ENCODE results near the gene EEIG1.
"Not testable (repeated sequence)": the region's sequence is repeated elsewhere in the genome, so short reads cannot be mapped to it uniquely, and the experiment has no call there.

Gene EEIG1

DNA sequence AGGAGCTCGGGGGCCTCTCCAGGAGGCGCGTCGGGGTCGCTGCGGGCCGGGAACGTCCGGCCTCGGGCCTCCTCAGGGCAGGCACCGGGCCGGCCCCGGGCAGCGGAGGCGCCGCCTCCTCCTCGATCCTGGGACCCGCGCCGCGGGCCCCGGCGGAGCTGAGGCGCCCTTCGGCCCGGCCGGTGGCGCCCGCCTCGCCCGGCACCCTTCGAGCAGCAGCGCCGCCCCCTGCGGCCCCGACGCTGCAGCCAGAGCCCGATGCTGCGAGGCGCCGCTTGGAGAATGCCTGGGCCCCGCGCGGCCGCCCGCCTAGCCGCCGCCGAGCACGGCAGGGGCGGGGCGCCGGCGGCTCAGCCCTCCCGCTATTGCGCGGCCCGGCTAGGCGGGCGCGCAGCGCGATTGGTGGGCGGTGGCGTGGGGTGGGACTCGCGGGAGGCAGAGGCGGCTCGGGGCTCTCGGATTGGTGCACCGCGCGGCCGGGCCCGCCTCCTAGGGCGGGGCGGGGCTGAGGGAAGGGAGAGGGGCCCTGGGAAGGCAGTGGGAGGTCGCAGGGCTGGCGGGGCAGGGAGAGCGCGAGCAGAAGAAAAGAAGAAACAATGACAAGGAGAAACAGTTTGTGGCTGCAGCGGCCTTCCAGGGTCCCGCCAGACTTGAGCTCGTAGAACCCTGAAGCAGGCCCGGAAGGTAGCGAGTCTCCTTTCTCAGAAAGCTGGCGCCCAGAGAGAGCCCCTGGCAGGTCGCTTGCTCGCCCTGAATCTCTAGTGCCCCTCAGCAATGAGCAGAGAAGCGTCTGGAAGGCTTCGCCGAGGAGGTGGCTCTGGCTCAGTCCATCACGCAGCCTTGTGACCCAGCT lies at the start of gene EEIG1:
TSS of gene EEIG1 (minus strand) at position 284 of the 853 bp plus-strand sequence. CDS start 852 bp downstream, outside the sequence.
- FAIRE-seq, result no peak

DNA sequence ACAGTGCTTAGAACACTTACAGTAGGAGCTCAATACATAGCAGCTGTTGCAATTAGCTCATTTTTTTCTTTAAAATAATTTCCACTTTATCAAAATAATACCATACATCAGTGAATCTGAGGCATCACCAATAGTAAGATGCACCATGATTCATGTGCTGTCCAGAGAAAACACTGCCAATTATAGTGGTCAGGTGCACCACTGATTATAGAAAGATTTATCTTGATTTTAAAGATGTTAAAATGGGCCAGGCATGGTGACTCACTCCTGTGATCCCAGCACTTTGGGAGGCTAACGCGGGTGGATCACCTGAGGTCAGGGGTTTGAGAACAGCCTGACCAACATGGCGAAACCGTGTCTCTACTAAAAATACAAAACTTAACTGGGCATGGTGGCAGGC lies 46.9 kb upstream of the EEIG1 start:
- no peak for FAIRE-seq

DNA sequence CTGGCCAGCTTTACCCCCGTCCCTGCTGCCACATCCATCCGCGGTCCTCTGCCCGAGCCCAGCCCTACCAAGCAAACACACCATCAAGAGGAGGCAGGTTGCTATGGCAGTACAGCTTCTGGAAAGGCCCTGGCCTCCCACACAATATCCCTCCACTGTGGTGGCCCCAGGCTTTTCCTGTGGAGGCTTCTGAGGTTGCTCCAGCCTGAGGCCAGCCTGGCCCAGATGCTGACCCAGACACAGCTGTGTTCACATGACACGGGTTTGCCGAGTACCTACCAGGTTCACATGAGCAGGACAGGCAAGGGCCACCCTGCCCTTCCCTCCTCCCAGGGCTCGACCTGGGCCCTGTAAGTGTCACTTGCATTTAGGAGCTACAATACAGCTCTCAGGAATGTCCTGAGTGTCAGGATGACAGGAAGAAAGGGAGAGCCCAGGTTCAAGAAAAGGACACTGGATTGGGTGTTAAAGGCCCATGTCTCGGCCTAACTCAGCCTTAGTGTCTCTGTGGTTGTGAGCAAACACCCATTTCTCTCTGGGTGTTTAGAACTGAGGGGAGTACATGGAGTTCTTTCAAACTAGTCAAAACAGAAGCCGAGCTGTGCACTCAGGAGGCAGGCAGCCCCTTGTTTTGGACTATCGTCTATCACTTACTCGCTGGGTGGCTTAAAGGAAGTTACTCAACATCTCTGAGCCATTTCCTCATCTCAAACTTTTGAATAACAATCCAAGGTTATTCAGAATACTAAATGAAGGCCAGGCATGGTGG lies 46.2 kb upstream of the EEIG1 start:
- FAIRE-seq, result no peak

DNA sequence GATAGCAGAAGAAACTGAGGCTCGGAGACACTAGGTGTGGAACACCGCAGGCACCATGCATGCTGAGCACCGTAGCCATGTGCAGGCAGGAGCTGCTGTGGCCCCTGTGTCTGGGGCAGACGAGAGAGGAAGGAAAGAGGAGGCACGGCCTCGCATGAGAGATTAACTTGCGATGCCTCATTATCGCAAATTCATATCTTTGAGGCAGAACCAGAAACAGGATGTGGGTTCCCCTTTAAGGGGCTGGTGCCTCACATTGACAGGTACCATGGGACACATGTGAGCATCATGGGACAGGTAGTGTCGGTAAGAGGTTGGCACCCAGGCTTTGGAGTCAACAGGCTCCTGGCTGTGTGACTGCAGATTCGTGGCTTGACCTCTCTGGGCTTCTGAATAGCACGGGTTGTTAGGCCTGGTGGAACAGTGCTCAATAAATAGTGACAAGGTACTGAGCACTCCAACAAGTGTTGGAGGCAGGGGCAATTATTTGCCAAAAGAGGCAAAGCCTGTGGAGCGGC lies 45.5 kb upstream of the EEIG1 start:
- no peak for FAIRE-seq

DNA sequence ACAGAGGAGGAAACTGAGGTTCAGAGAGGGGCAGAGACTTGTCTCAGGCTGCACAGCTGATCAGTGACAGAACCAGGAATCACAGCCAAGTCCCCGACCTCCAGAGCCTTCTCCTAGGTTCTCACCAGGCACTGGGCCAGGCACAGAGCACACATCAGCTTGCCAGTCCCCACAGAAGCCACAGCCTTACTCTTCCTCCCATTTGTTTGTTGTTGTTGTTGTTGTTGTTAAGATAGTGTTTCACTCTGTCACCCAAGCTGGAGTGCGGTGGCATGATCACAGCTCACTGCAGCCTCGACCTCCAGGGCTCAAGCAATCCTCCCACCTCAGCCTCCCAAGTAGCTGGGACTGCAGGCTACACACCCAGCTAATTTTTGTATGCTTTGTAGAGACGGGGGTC lies 44.9 kb upstream of the EEIG1 start:
- no peak for FAIRE-seq

DNA sequence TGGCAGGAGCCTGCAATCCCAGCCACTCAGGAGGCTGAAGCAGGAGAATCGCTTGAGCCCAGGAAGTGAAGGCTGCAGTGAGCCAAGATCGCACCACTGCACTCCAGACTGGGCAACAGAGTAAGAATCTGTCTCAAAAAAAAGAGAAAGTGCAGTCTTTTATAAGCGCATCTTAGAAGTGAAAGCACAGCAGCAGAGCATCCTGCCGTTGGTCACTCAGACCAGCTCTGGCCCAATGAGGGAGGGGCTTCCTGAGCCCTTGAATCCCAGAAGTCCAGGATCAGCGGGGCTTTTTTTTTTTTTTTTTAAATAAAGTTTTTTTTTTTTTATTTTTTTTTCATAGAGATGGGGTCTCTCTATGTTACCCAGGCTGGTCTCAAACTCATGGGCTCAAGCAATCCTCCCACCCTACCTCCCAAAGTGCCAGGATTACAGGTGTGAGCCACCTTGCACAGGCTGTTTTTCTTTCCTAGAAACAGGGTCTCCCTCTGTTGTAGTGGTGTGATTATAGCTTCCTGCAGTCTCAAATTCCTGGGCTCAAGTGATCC lies 44.0 kb upstream of the EEIG1 start:
- FAIRE-seq, result no peak

DNA sequence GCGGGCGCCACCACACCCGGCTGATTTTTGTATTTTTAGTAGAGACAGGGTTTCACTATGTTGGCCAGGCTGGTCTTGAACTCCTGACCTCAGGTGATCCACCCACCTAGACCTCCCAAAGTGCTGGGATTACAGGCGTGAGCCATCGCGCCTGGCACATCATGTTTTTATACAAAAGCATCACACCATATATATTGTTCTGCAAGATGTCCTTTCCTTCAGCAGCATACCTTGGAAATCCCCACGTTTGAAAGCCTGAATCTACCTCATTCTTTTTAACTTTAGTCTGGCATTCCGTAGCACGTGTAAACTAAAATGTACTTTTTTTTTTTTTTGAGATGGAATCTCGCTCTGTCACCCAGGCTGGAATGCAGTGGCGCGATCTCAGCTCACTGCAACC lies 42.9 kb upstream of the EEIG1 start:
- FAIRE-seq, result not testable (repeated sequence)

DNA sequence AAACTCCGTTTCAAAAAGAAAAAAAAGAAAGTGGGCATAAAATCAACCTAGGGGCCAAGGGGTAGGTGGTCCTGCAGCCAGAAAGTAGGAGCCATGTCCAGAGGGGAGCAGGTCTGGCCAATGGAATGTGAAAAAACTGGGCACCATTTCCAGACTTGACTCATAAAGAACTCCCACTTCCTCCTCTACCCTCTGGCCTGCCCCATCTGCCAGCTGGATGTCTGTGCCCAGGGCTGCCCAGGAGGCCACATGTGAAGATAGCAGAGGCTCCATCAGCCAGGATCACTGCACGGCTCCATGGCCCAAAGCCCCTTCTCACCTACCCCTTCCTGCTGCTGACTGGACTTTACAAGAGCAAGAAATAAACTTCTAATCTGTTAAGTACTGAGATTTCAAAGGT lies 42.1 kb upstream of the EEIG1 start:
- FAIRE-seq, result no peak

DNA sequence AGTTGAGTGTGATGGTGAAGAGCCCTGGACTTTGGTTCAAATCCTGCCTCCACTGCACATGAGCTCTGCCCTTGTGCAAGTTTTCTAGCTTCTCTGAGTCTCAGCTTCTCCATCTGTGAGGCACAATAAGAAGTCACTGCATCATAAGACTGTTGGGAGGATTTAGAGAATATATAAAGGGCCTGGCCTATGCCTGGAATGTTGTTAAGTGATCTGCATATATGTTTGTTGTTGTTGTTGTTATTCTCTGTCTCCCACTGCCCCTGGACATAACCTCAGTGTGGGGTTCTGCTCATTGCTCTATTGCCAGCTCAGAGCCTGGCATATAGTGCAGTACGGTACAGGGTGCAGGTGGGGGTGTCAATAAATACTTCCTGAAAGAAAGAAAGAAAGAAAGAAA lies 40.3 kb upstream of the EEIG1 start:
- FAIRE-seq, result no peak

DNA sequence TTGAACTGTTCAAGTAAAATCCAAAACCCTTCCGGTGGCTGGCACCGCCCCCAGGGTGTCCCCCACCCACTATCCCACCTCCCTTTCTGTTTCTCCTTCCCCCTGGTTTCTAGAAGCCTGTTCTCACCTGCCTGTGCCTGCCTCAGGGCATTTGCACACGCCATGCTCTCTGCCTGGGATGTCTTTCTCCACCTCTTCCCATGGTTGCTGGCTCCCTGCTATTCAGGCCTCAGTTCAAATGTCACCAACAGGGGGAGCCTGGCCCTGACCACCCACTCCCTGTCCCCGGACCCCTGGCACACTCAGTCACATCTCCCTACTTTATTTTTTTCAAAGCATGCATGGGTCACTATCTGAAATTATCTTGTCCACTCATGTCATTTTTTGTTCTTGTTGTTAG lies 39.9 kb upstream of the EEIG1 start:
- no peak for FAIRE-seq

DNA sequence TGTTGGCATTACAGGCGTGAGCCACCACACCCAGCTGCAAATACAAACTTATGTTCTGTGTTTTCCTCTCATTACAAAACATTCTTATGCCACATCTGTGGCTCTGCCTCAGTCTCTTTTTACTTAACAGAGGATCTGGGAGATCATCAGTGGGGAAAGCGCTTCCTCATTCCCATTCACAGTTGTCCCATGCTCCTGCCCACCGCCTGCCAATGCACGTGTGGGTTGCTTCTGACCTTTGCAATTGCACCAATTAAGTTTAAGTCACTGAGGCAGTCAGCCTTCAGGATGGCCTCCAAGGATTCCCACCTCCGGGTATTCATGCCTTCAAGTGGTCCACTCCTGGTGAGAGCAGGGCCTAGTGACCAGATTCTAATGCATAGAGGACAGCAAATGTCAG lies 34.9 kb upstream of the EEIG1 start:
- FAIRE-seq, result no peak

DNA sequence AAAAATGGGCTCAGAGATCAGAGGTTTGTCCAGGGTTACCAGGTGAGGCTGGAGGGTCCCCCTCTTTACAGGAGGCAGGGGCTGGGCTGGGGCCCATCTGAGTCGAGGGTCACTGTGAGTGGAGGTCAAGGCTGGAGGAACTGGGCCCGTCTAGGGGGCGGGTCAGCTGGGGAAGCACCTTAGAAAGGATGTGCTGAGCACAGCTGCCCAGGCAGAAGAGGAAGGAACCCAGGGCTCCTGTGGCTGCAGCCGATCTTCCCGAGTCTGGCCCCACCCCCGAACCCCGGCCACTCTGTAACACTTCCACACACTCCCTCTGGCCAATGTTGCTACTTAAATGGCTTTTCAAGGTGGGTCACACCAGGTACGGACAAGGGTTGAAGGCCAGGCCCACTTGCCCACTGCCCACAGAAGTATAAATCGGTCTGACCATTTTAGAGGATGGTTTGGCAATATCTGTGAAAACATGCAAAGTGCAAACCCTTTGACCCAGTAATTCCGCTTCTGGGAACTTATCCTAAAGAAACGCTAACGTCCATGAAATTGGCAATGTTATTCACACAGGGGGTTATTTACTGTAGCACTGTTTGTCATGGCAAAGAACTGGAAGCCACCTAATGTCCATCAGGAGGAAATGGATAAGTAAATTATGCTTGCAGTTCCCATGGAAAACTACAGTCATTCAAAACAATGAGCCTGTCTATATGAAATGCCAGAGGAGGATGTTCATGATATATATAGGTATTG lies 30.5 kb upstream of the EEIG1 start:
- FAIRE-seq, result no peak

DNA sequence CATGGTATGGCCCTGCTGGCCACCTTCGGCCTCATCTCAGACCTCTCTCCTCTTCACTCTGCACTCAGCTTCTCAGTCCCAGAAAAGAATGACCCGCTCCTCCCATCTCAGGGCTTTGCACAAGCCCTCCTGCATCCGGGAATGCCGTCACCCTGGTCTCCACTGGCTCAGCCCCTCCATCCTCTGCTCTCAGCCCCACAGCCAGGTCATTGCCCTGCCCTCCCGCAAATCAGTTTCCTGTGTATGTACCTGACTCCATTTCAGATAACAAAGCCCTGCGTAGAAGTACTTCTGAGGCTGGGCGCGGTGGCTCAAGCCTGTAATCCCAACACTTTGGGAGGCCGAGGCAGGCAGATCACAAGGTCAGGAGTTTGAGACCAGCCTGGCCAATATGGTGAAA lies 28.9 kb upstream of the EEIG1 start:
- no peak for FAIRE-seq

DNA sequence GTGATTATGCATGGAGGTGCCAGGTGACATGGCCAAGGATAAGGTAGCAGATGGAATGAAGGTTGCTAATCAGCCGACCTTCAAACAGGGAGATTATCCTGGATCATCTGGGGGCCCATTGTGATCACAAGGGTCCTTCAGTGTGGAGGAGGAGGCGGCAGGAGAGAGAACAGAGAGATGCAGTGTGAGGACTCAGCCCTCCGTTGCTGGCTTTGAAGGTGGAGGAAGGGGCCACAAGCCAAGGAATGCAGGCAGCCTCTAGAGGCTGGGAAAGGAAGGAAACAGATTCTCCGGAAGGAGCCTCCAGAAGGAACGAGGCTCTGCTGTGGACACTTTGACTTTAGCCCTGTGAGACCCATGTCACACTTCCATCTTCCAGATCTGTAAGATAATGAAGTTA lies 27.4 kb upstream of the EEIG1 start:
- FAIRE-seq, result no peak

DNA sequence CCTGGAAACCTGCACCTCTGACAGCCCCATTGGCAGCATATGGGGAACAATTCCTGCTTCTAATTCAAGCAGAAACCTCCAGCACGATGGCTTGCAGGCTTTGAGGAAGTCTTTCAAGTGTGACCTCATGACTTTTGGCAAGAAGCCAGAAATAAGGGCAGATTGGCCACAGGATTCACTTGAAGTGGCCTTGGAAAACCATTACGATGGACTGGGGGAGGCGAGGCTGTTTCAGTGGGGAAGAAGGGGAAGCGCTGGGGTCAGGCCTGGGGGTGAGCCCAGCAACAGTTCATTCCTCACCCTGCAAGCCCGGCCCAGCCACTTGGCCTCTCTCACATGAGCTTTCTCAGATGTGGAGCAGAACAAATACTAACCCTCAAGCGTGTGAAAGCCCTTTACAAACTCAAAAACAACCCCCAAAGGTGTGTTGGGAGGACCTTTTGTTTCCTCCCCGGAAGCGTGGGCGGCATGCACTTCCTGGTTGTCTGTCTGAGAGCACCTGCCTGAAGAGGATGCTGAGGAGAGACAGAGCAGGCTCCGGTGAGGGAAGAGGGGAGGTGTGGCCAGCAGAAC lies 26.9 kb upstream of the EEIG1 start:
- no peak for FAIRE-seq

DNA sequence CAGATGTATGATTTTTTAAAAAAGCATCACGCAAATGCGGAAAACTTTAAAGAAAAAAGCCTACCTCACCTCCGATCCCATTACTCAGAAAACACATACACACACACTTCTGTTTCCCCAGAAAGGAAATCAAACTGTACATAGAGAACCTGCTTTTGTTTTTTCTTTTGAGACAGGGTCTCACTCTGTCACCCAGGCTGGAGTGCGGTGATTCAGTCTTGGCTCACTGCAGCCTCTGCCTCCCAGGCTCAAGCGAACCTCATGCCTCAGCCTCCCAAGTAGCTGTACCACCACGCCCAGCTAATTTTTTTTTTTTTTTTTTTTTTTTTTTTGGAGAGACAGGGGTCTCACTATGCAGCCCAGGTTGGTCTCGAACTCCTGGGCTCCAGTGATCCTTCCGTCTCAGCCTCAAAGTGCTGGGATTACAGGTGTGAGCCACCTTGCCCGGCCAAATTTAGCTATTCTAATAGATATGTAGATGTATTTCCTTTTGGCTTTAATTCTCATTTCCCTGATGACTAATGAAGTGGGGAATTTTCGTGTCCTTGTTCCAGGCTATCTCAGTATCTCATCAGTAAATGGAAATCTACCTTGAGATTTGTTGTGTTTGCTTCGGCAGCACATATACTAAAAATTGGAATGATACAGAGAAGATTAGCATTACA lies 25.7 kb upstream of the EEIG1 start:
- no peak for FAIRE-seq

DNA sequence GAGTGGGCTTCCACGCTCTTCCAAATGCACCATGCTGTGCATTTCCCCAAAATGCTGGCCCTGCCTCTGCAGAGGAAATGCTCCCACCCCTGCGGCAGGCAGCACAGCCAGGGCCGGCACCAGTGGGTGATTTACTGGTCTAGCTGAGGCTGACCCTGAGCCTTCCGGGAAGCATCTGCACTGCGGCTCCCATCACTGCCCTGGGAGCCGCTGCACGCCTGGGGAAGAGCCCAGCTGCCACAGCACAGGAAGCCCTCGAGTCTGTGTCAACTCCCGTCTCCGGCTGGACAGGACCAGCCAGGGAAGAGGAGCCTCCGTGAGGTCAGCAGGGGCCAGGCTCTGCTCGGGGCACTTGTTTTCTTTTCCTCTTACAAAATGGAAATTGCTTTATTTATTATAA lies 25.1 kb upstream of the EEIG1 start:
- FAIRE-seq, result no peak

DNA sequence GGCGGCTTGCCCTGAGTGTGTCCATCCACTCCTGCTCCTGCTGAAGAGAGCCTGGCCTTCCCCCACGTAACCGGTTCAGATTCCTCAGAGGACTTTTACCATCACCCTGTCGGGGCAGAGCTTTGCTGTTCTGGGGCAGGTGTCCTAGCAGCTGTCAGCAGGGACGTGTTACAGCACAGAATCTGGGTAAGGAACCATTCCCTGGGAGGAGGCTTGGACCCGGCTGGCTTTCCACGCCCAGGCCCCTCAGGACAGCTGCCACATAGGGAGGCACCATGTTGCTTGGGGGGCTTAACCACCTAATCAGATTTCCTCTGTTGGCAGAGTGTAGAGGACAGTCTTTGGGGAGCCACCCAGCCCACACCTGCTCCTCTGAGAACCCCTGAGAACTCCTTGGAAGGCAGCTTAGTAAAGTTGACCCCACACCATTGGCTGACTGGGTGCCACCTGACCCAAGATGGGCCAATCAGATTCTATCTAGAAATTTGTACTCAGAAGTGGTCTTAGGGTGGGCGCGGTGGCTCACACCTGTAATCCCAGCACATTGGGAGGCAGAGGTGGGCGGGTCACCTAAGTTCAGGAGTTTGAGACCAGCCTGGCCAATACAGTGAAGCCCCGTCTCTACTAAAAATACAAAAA lies 23.3 kb upstream of the EEIG1 start:
- FAIRE-seq, result no peak

DNA sequence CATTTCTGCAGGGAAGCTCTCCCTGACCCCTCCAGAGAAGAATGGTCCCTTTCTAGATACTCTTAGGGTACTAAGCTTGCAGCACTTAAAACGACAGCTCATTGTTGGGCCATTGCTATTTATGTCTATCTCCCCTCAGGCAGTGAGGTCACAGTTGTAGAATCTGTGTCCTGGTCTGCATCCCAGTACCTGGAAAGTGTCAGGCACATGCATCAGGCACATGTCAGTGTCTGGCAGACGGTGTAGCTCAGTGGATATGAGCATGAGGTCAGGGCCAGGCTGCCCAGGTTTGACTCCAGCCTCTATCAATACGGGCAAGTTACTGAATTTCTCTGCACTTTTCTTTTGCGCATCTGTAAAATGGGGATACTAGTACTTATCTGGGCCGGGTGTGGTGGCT lies 22.2 kb upstream of the EEIG1 start:
- FAIRE-seq, result no peak

DNA sequence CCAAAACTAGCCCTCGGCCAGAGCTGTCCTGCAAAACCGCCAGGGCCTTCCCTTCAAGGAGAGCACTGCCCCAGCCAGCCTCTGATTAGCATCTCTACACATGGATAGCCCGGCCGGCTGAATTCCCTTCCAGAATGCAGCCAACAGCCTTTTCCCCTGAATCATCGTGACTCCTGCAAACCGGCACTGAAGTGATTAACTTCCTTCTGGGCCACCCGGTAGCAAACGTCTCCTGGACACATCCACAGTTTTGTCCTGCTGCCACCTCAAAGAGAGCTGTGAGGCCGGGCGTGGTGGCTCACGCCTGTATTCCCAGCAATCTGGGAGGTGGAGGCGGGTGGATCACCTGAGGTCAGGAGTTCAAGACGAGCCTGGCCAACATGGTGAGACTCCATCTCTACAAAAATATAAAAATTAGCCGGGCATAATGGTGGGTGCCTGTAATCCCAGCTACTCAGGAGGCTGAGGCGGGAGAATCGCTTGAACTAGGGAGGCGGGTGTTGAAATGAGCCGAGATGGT lies 21.1 kb upstream of the EEIG1 start:
- no peak for FAIRE-seq

DNA sequence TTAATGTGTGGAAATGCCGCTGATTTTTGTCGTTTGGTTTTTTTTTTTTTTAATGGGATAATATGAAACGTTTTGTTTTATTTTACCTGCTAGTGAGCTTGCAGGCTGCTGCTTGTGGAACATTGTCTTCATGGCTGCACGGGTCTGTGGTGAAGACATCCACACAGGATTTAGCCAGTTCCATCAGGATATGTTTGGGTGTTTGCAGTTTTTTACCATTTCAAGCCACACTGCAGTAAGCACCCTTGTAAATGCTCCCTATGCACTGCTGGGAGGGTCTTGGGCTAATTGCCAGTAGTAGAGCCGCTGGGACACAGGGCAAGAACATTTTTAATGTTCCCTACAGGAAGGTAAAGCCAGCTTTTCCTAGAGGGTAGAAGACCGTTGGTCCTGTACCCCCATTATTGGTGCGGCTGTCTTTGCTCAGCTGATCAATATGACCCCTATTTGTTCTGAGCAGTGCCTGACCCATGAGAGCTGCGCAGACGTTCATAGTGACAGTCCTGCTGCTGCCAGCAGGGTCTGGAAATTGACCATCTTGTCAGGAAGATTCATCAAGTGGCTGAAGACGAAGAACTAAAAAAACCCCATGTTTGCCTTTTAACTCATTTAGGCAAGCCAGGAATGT lies 20.5 kb upstream of the EEIG1 start:
- no peak for FAIRE-seq
